Memory B cell (primary cell): ENCODE data around the gene SUPT7L.

ENCODE experiments used
- ATAC-seq: fragments of 150-1000 bp; cut with Tn5 transposase; 2 replicates; pipeline ENCODE4 v1.10.0; 2021; ENCODE audit warnings: low read depth, mild to moderate bottlenecking, moderate library complexity
- DNase-seq, 2 donors: peaks; one replicate each; pipeline ENCODE4 v3.0.0; 2022; ENCODE audit warnings: low spot score in 2 of 2
- H3K27ac Mint-ChIP-seq: one replicate; pipeline ENCODE4 v1.8.0; 2022; ENCODE audit warnings: mild to moderate bottlenecking, moderate library complexity, mixed read lengths
- H3K27me3 Mint-ChIP-seq: one replicate; pipeline ENCODE4 v1.8.0; 2022; ENCODE audit warnings: mixed read lengths
- H3K36me3 Mint-ChIP-seq: one replicate; pipeline ENCODE4 v1.8.0; 2022; ENCODE audit warnings: mild to moderate bottlenecking, mixed read lengths
- H3K4me1 Mint-ChIP-seq: one replicate; pipeline ENCODE4 v1.8.0; 2022; ENCODE audit warnings: mixed read lengths
- H3K4me3 Mint-ChIP-seq: one replicate; pipeline ENCODE4 v1.8.0; 2022; ENCODE audit warnings: mild to moderate bottlenecking, moderate library complexity, mixed read lengths
- H3K9me3 Mint-ChIP-seq: one replicate; pipeline ENCODE4 v1.8.0; 2022; ENCODE audit warnings: mixed read lengths

The SUPT7L gene

DNA sequence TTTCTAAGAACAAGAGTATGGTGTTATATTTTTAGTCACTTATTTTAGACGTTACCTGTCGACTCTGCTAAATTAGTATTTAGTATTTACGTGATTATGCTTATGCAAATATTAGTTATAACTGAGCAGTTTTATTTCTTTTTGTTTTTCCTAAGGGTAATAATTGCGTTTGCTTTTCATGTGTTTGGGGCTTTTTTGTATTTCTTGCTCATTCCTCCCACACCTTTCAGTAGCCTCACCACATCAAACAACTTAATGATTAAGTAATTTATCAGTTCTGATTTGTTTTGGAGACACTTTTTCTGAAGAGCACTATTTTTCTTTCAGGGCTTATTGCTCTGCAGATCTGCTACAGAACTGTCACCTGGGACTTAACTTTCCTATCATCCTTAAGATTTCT, 7.8 kb upstream of the SUPT7L start:
- DNase-seq (no peak), ATAC-seq (no peak)
- Mint-ChIP-seq H3K27me3 (no peaks in the 10 kb centered on the region), H3K4me1 (peaks cover 7% of the 10 kb centered on the region), H3K27ac (no peak overlapping the region), H3K36me3 (peaks cover 35% of the 10 kb centered on the region), H3K4me3 (no peak overlapping the region), H3K9me3 (no peaks in the 10 kb centered on the region)

DNA sequence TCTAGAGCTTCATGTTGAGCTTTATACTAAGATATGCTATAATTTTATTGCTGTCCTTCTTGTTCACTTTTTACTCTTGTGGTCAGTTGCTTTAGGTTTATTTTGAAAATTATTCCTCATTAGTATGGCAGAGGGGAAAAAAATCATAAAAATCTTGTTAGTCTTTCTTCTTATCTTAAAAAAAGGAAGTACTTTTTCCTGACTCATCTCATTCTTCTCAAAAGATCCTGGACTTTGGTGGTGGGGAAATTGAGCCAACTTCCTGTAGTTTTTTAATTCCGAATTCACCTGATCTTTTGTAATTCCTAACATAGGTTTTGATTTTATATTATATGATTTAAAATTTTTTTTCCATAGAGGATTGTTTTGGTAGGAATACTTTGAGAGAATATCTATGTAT, 4.0 kb upstream of the SUPT7L start:
- peaks cover 16% of the 10 kb centered on the region for H3K4me1 Mint-ChIP-seq
- H3K27me3 Mint-ChIP-seq = no peaks in the 10 kb centered on the region
- H3K36me3 Mint-ChIP-seq = peaks cover 21% of the 10 kb centered on the region
- no peak for ATAC-seq
- H3K4me3 Mint-ChIP-seq = no peak overlapping the region
- no peak overlapping the region for H3K27ac Mint-ChIP-seq
- H3K9me3 Mint-ChIP-seq = no peaks in the 10 kb centered on the region
- DNase-seq = no peak

- Mint-ChIP-seq H3K27me3 (no peaks in the 10 kb centered on the region), H3K9me3 (no peaks in the 10 kb centered on the region), H3K36me3 (peaks cover 20% of the 10 kb centered on the region), H3K27ac (no peak overlapping the region), H3K4me3 (peak overlapping the region; percentile 100), H3K4me1 (peaks cover 19% of the 10 kb centered on the region)
- ATAC-seq (no peak), DNase-seq (no peak)
Measured at GRCh38 chr2:27664622-27665363, 1.4 kb upstream of the SUPT7L start.

GRCh38 chr2:27664154-27664574, 750 bp upstream of the SUPT7L start:
- DNase-seq (peak in 1 of 2 donors; percentile 7), ATAC-seq (peak; percentile 8)
- Mint-ChIP-seq H3K27me3 (no peaks in the 10 kb centered on the region), H3K4me1 (peaks cover 19% of the 10 kb centered on the region), H3K27ac (peak overlapping the region; percentile 100), H3K9me3 (no peaks in the 10 kb centered on the region), H3K36me3 (peaks cover 22% of the 10 kb centered on the region), H3K4me3 (peak overlapping the region; percentile 100)

DNA sequence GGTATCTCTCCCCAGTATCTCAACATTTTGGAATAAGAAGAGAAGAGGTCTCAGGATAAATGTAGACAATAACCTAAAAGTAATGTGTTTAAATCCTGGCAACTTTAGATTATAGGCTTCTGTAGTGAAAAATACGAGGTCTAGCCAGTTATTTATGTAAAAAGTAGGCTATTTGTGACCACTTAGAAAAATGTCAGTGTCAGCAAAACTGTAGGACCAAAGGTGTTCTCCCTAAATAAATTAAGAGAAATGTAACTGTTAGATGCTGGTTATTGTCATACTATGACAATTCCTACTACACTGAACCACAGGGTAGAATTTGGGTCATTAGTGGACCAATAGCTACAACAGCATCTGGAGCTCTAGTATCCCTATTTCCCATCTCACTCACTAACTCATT, 2.0 kb downstream of the SUPT7L start:
- no peak overlapping the region for H3K4me3 Mint-ChIP-seq
- peak overlapping the region; percentile 40 for H3K27ac Mint-ChIP-seq
- no peaks in the 10 kb centered on the region for H3K9me3 Mint-ChIP-seq
- ATAC-seq (no peak), DNase-seq (no peak)
- H3K27me3 Mint-ChIP-seq = no peaks in the 10 kb centered on the region
- peaks cover 24% of the 10 kb centered on the region for H3K36me3 Mint-ChIP-seq
- peaks cover 18% of the 10 kb centered on the region for H3K4me1 Mint-ChIP-seq

DNA sequence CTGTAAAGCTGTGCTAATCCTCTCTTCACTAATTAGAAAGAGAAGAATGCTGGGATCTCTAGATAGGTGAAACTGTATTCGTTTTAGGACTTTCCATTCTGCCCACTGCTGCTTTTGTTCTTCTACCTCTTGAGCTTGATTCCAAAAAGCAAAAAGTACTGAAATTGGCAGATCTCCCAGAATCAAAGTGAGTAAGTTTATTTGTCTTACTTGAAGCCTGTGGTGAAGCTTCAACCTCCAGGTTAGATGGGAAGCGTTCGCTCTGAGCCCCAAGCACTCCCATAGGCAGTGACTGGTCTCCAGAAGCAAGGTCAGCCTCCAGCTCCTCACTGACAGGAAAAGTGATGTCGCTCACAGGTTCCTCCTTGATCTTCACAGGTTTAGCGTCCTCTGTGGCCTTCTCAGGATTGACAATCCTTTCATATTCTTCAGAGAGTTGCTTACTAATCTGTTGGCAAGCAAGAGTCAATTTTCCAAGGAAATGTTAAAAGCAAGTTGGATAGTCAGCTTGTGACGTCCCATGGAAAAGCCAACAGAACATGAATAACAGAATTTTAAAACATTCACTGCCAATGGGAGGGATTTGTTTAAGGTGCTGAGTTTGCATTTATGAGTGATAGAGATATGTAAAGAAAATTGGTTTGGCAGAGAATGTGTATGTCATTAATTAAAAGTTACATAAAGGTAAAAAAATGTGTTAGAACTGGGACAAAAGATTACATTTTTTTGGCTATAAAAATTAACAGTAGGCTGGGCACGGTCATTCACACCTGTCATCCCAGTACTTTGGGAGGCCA, 8.1 kb downstream of the SUPT7L start:
- peaks cover 27% of the 10 kb centered on the region for H3K36me3 Mint-ChIP-seq
- ATAC-seq = no peak

GRCh38 chr2:27653397-27653796, 10.0 kb downstream of the SUPT7L start:
- Mint-ChIP-seq H3K4me1 (peaks cover 4% of the 10 kb centered on the region), H3K4me3 (no peak overlapping the region), H3K9me3 (no peaks in the 10 kb centered on the region), H3K27me3 (no peaks in the 10 kb centered on the region), H3K36me3 (peaks cover 31% of the 10 kb centered on the region), H3K27ac (peak overlapping the region; percentile 46)
- DNase-seq (no peak), ATAC-seq (no peak)

More for the DNA sequence above, 8.1 kb downstream of the SUPT7L start:
- no peak for DNase-seq
- Mint-ChIP-seq H3K27me3 (no peaks in the 10 kb centered on the region), H3K4me3 (no peak overlapping the region), H3K27ac (no peak overlapping the region), H3K4me1 (peaks cover 4% of the 10 kb centered on the region), H3K9me3 (no peaks in the 10 kb centered on the region)

DNA sequence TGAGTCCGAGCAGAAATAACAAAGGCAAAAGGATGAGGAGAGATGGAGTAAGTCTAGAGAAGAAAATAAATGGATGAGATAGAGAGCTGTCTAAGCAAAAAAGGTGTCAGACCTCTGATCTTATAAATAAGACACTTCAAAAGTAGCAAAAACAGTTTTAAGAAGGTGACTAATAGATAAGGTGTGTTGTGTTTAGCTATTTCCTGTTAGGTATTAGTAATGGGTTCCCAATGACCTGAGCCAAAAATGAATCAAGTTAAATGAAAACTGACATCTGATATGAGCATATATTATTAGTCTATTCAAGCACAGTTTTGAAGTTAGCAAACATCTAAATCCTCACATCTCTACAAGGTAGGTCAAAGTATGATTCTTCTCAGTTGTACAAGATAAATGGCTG, 10.6 kb downstream of the SUPT7L start:
- DNase-seq = no peak
- Mint-ChIP-seq H3K4me3 (no peak overlapping the region), H3K27me3 (no peaks in the 10 kb centered on the region), H3K4me1 (peaks cover 4% of the 10 kb centered on the region), H3K9me3 (no peaks in the 10 kb centered on the region), H3K36me3 (peaks cover 31% of the 10 kb centered on the region), H3K27ac (peak overlapping the region; percentile 21)
- no peak for ATAC-seq

- Mint-ChIP-seq H3K4me1 (peaks cover 4% of the 10 kb centered on the region), H3K9me3 (no peaks in the 10 kb centered on the region), H3K4me3 (no peak overlapping the region), H3K27me3 (no peaks in the 10 kb centered on the region), H3K27ac (peak overlapping the region; percentile 21), H3K36me3 (peaks cover 35% of the 10 kb centered on the region)
- ATAC-seq (no peak), DNase-seq (no peak)
Measured at GRCh38 chr2:27652341-27652740, 11.1 kb downstream of the SUPT7L start.

GRCh38 chr2:27651056-27651455, 12.4 kb downstream of the SUPT7L start:
- Mint-ChIP-seq H3K4me1 (peaks cover 4% of the 10 kb centered on the region), H3K9me3 (no peaks in the 10 kb centered on the region), H3K27ac (no peak overlapping the region), H3K36me3 (peaks cover 32% of the 10 kb centered on the region), H3K4me3 (no peak overlapping the region), H3K27me3 (no peaks in the 10 kb centered on the region)
- no peak for DNase-seq
- no peak for ATAC-seq

GRCh38 chr2:27647737-27648136, 15.7 kb downstream of the SUPT7L start:
- no peaks in the 10 kb centered on the region for H3K27me3 Mint-ChIP-seq
- no peaks in the 10 kb centered on the region for H3K9me3 Mint-ChIP-seq
- H3K36me3 Mint-ChIP-seq = peaks cover 26% of the 10 kb centered on the region
- H3K4me1 Mint-ChIP-seq = no peaks in the 10 kb centered on the region
- no peak for ATAC-seq
- no peak for DNase-seq
- no peak overlapping the region for H3K4me3 Mint-ChIP-seq
- H3K27ac Mint-ChIP-seq = no peak overlapping the region

GRCh38 chr2:27647289-27647688, 16.1 kb downstream of the SUPT7L start:
- Mint-ChIP-seq H3K27me3 (no peaks in the 10 kb centered on the region), H3K4me1 (no peaks in the 10 kb centered on the region), H3K4me3 (no peak overlapping the region), H3K27ac (no peak overlapping the region), H3K9me3 (no peaks in the 10 kb centered on the region), H3K36me3 (peaks cover 26% of the 10 kb centered on the region)
- ATAC-seq (no peak), DNase-seq (no peak)

GRCh38 chr2:27645197-27645596, 18.2 kb downstream of the SUPT7L start:
- no peak for DNase-seq
- Mint-ChIP-seq H3K36me3 (peaks cover 29% of the 10 kb centered on the region), H3K27me3 (no peaks in the 10 kb centered on the region), H3K9me3 (no peaks in the 10 kb centered on the region), H3K4me3 (no peak overlapping the region), H3K4me1 (no peaks in the 10 kb centered on the region), H3K27ac (no peak overlapping the region)
- no peak for ATAC-seq

- no peak overlapping the region for H3K4me3 Mint-ChIP-seq
- no peaks in the 10 kb centered on the region for H3K27me3 Mint-ChIP-seq
- no peaks in the 10 kb centered on the region for H3K4me1 Mint-ChIP-seq
- no peak overlapping the region for H3K27ac Mint-ChIP-seq
- H3K9me3 Mint-ChIP-seq = no peaks in the 10 kb centered on the region
- H3K36me3 Mint-ChIP-seq = peaks cover 34% of the 10 kb centered on the region
- DNase-seq = no peak
- ATAC-seq = no peak
Measured at GRCh38 chr2:27640722-27641245, 22.6 kb downstream of the SUPT7L start.
